Liver (tissue), 9 donors: ENCODE results near the gene DBP. TPM values are rescaled to one million over a fixed set of nuclear protein-coding genes. Genes with fewer than 3 reads are reported as not detected.

ENCODE experiments used
- DNase-seq: peaks from one replicate; pipeline ENCODE4 v3.0.0-alpha.2; 2017; ENCODE audit warnings: low spot score
- H3K27ac ChIP-seq, 2 donors: one replicate each; pipeline ENCODE4 v1.7.0; 2013; ENCODE audit warnings: inconsistent platforms in 2 of 2, low read length in 2 of 2, control low read depth in 1 of 2, low read depth in 1 of 2, mild to moderate bottlenecking in 1 of 2
- H3K27me3 ChIP-seq, 4 donors: one replicate each; pipeline versions ENCODE4 v1.6.1 to v1.7.0; 2013; ENCODE audit warnings: low read length in 3 of 4, inconsistent platforms in 1 of 4, mild to moderate bottlenecking in 1 of 4, moderate library complexity in 1 of 4; ENCODE audit not compliant: control insufficient read depth in 4 of 4, insufficient read depth in 4 of 4
- H3K36me3 ChIP-seq, 4 donors: one replicate each; pipeline versions ENCODE4 v1.6.1 to v1.7.0; 2013; ENCODE audit warnings: low read length in 3 of 4, mild to moderate bottlenecking in 3 of 4, low read depth in 1 of 4, moderate library complexity in 1 of 4; ENCODE audit not compliant: control insufficient read depth in 4 of 4, insufficient read depth in 3 of 4
- H3K4me1 ChIP-seq, 4 donors: one replicate each; pipeline versions ENCODE4 v1.6.1 to v1.7.0; 2013; ENCODE audit warnings: low read length in 3 of 4, mild to moderate bottlenecking in 3 of 4, moderate library complexity in 1 of 4; ENCODE audit not compliant: control insufficient read depth in 4 of 4, insufficient read depth in 4 of 4
- H3K4me3 ChIP-seq, 3 donors: one replicate each; pipeline versions ENCODE4 v1.6.1 to v1.7.0; 2013; ENCODE audit warnings: low read length in 3 of 3, control low read depth in 1 of 3, low read depth in 1 of 3, mild to moderate bottlenecking in 1 of 3
- H3K9ac ChIP-seq, 2 donors: one replicate each; pipeline ENCODE4 v1.7.0; 2013; ENCODE audit warnings: low read length in 2 of 2, mild to moderate bottlenecking in 2 of 2, moderate library complexity in 2 of 2, control low read depth in 1 of 2, low read depth in 1 of 2
- H3K9me3 ChIP-seq, 4 donors: one replicate each; pipeline versions ENCODE4 v1.6.1 to v1.7.0; 2013; ENCODE audit warnings: low read length in 3 of 4; ENCODE audit not compliant: control insufficient read depth in 4 of 4
- EGR1 ChIP-seq, 2 donors: IDR thresholded peaks; 2 replicates each; pipeline ENCODE4 v1.6.1; 2016 to 2018; ENCODE audit warnings: antibody characterized with exemption in 2 of 2, low read depth in 2 of 2
- FOXA1 ChIP-seq: IDR thresholded peaks from 2 replicates; pipeline ENCODE4 v1.6.1; 2016; ENCODE audit warnings: antibody characterized with exemption
- FOXA2 ChIP-seq: IDR thresholded peaks from 2 replicates; pipeline ENCODE4 v1.6.1; 2016; ENCODE audit warnings: antibody characterized with exemption
- GABPA ChIP-seq, 2 donors: IDR thresholded peaks in 1 of 2; conservative IDR thresholded peaks in 1 of 2; 2 replicates each; pipeline ENCODE4 v1.6.1; 2016; ENCODE audit warnings: antibody characterized with exemption in 2 of 2, mild to moderate bottlenecking in 1 of 2, moderate library complexity in 1 of 2
- HNF4A ChIP-seq, 2 donors: conservative IDR thresholded peaks; 2 replicates each; pipeline ENCODE4 v1.6.1; 2016; ENCODE audit warnings: antibody characterized with exemption in 2 of 2, mild to moderate bottlenecking in 2 of 2
- HNF4G ChIP-seq: IDR thresholded peaks from 2 replicates; pipeline ENCODE4 v1.6.1; 2016; ENCODE audit warnings: antibody characterized with exemption
- JUND ChIP-seq, 2 donors: IDR thresholded peaks; 2 replicates each; pipeline ENCODE4 v1.6.1; 2016; ENCODE audit warnings: antibody characterized with exemption in 2 of 2
- MAX ChIP-seq: IDR thresholded peaks from 2 replicates; pipeline ENCODE4 v1.6.1; 2016; ENCODE audit warnings: antibody characterized with exemption
- NR2F2 ChIP-seq: IDR thresholded peaks from 2 replicates; pipeline ENCODE4 v1.6.1; 2016; ENCODE audit warnings: antibody characterized with exemption
- RAD21 ChIP-seq, 2 donors: IDR thresholded peaks; 2 replicates each; pipeline ENCODE4 v1.6.1; 2016; ENCODE audit warnings: antibody characterized with exemption in 2 of 2, mild to moderate bottlenecking in 2 of 2
- REST ChIP-seq: IDR thresholded peaks from 2 replicates; pipeline ENCODE4 v1.6.1; 2016; ENCODE audit warnings: antibody characterized with exemption, mild to moderate bottlenecking
- RXRA ChIP-seq, 2 donors: IDR thresholded peaks; 2 replicates each; pipeline ENCODE4 v1.6.1; 2017 to 2018; ENCODE audit warnings: antibody characterized with exemption in 2 of 2, mild to moderate bottlenecking in 1 of 2
- SP1 ChIP-seq: IDR thresholded peaks from 2 replicates; pipeline ENCODE4 v1.6.1; 2018; ENCODE audit warnings: antibody characterized with exemption, mild to moderate bottlenecking
- TAF1 ChIP-seq: conservative IDR thresholded peaks from 2 replicates; pipeline ENCODE4 v1.6.1; 2016; ENCODE audit warnings: antibody characterized with exemption, mild to moderate bottlenecking
- YY1 ChIP-seq: IDR thresholded peaks from 2 replicates; pipeline ENCODE4 v1.6.1; 2016; ENCODE audit warnings: antibody characterized with exemption, mild to moderate bottlenecking
- WGBS: extraction: QIAGEN DNeasy Blood & Tissue Kit; methylation state at CpG from one replicate; pipeline ENCODE4 v1.1.7; 2013; 5-methylcytosine and 5-hydroxymethylcytosine counted together
- polyA plus RNA-seq, 2 donors: library from polyadenylated mRNA; stranded (reverse) in 1 of 2; unstranded in 1 of 2; fragments of 200-250 nt in 1 of 2; fragments of >200 nt in 1 of 2; fragmentation: Nextera tagmentation in 1 of 2; extraction: Ambion mirVana in 1 of 2; gene quantifications; one replicate each; pipeline versions ENCODE4 v1.2.1 to v1.2.3, GENCODE V29; 2013 to 2015
- total RNA-seq, 2 donors: library from RNA; depleted of rRNA; stranded (reverse); fragments of >200 nt; gene quantifications; one replicate each; pipeline ENCODE4 v1.2.3, GENCODE V29; 2014
- TF ChIP-seq, protein P1 (sequence below): IDR thresholded peaks from 2 replicates; pipeline ENCODE4 v1.6.1; 2016; ENCODE audit warnings: antibody characterized with exemption
- TF ChIP-seq, protein P2 (sequence below): fragments of 150-350 bp; IDR thresholded peaks from 2 replicates; pipeline ENCODE4 v1.5.1; 2017; ENCODE audit warnings: improper control_type of control experiment, low read depth, low read length; ENCODE audit not compliant: missing input control
- TF ChIP-seq, protein P3 (sequence below): IDR thresholded peaks from 2 replicates; pipeline ENCODE4 v1.6.1; 2016; ENCODE audit warnings: antibody characterized with exemption
- donor health status: healthy.
- donor health status: healthy.
- donor health status: healthy.
- donor health status: healthy.
- donor health status: healthy.

The DBP gene
- total and polyA plus RNA-seq, 4 donors, result 1.2 to 4.5 (median 1.8) TPM

GRCh38 chr19:48607359-48607755 is 29.8 kb downstream of the DBP start:
- Histone ChIP-seq H3K9ac (no peak overlapping the region), H3K9me3 (no peaks in the 10 kb centered on the region), H3K4me3 (no peak overlapping the region), H3K27ac (no peak overlapping the region), H3K27me3 (no peaks in the 10 kb centered on the region), H3K4me1 (no peaks in the 10 kb centered on the region), H3K36me3 (no peaks in the 10 kb centered on the region)
- TF ChIP-seq, protein P1, sequence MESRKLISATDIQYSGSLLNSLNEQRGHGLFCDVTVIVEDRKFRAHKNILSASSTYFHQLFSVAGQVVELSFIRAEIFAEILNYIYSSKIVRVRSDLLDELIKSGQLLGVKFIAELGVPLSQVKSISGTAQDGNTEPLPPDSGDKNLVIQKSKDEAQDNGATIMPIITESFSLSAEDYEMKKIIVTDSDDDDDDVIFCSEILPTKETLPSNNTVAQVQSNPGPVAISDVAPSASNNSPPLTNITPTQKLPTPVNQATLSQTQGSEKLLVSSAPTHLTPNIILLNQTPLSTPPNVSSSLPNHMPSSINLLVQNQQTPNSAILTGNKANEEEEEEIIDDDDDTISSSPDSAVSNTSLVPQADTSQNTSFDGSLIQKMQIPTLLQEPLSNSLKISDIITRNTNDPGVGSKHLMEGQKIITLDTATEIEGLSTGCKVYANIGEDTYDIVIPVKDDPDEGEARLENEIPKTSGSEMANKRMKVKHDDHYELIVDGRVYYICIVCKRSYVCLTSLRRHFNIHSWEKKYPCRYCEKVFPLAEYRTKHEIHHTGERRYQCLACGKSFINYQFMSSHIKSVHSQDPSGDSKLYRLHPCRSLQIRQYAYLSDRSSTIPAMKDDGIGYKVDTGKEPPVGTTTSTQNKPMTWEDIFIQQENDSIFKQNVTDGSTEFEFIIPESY, result no peak
- TF ChIP-seq FOXA2, result no peak
- no peak for TF ChIP-seq EGR1 (IDR thresholded peaks at IDR 0.05; ENCODE audit: low read depth in 2 of 2)
- no peak for TF ChIP-seq NR2F2
- TF ChIP-seq, protein P2, sequence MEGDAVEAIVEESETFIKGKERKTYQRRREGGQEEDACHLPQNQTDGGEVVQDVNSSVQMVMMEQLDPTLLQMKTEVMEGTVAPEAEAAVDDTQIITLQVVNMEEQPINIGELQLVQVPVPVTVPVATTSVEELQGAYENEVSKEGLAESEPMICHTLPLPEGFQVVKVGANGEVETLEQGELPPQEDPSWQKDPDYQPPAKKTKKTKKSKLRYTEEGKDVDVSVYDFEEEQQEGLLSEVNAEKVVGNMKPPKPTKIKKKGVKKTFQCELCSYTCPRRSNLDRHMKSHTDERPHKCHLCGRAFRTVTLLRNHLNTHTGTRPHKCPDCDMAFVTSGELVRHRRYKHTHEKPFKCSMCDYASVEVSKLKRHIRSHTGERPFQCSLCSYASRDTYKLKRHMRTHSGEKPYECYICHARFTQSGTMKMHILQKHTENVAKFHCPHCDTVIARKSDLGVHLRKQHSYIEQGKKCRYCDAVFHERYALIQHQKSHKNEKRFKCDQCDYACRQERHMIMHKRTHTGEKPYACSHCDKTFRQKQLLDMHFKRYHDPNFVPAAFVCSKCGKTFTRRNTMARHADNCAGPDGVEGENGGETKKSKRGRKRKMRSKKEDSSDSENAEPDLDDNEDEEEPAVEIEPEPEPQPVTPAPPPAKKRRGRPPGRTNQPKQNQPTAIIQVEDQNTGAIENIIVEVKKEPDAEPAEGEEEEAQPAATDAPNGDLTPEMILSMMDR, result no peak
- TF ChIP-seq, protein P3, sequence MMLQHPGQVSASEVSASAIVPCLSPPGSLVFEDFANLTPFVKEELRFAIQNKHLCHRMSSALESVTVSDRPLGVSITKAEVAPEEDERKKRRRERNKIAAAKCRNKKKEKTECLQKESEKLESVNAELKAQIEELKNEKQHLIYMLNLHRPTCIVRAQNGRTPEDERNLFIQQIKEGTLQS, result no peak
- TF ChIP-seq RAD21 (IDR thresholded peaks at IDR 0.05), result no peak
- TF ChIP-seq YY1, result no peak
- no peak for TF ChIP-seq RXRA (IDR thresholded peaks at IDR 0.05)
- TF ChIP-seq HNF4G, result no peak
- TF ChIP-seq SP1, result no peak
- no peak for TF ChIP-seq TAF1
- TF ChIP-seq MAX, result no peak
- TF ChIP-seq REST, result no peak
- no peak for TF ChIP-seq GABPA (IDR thresholded peaks at IDR 0.05 in 1 of 2, conservative IDR thresholded peaks at IDR 0.05 in 1 of 2)
- no peak for TF ChIP-seq HNF4A (conservative IDR thresholded peaks at IDR 0.05)
- no peak for TF ChIP-seq FOXA1
- no peak for TF ChIP-seq JUND (IDR thresholded peaks at IDR 0.05)
- WGBS, result 92% methylated on average over 7 of the region's 7 CpGs
- DNase-seq, result no peak
